ENCODE results near the gene YY1.
"Not testable (repeated sequence)": the region's sequence is repeated elsewhere in the genome, so short reads cannot be mapped to it uniquely, and the experiment has no call there.

The YY1 gene

DNA sequence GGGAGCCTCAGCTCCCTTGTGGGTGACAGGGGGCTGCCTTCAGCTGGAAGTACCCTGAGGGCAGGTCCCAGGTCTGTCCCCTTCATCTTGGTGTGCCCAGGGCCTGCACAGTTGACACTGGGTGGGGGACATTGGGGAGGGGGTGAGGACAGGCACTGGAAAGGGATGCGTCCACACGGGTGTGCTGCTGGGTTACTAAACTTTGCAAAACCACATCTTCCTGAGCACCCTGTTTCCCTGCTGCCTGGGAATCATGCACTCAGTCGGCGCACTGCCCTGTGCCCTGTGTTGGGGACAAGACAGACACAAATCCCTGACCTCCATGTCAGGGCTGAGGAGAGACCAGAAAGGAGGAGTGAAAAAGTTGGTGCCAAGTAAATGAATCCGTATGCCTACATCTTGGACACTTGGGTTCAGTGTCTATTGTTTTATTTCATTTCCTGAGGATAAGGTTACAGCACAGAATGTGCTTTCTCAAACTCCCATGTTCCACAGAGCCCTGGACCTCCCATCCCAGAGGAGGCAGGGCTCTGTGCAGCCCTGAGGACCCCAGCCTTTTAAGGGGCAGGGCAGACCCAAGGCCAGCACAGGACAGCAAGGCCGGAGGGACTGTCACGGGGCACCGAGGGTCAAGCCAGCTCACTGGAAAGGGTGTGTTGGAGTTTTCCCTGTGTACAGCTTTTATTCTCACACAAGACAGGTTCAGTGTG lies 70.2 kb downstream of the YY1 start:
- Histone ChIP-seq H3K9ac (ENCODE audit: low read depth, low read length, poor library complexity, severe bottlenecking) (peak overlapping the region; percentile 19), H2AFZ (ENCODE audit: low read length) (no peak overlapping the region), H3K4me3 (ENCODE audit: low read length, poor library complexity, severe bottlenecking) (no peak overlapping the region), H3K4me2 (ENCODE audit: low read depth, low read length, poor library complexity, severe bottlenecking) (no peak overlapping the region), H3F3A (ENCODE audit: low read depth) (no peaks in the 10 kb centered on the region), H3K9me2 (replicated peaks; ENCODE audit: low read depth, low read length) (no peaks in the 10 kb centered on the region), H3K36me3 (ENCODE audit: insufficient read depth, low read length) (no peaks in the 10 kb centered on the region), H3K9me3 (ENCODE audit: insufficient read depth, low read depth, low read length) (no peaks in the 10 kb centered on the region), H3K4me1 (ENCODE audit: insufficient read depth, low read length, poor library complexity, severe bottlenecking) (peaks cover 30% of the 10 kb centered on the region), H3K27me3 (ENCODE audit: insufficient read depth, low read length, poor library complexity, severe bottlenecking) (no peaks in the 10 kb centered on the region), H3K79me2 (ENCODE audit: insufficient read depth, low read length) (peaks cover 37% of the 10 kb centered on the region), H4K20me1 (ENCODE audit: insufficient read depth, low read length, poor library complexity, severe bottlenecking) (peaks cover 12% of the 10 kb centered on the region)
- TF ChIP-seq, protein P1, sequence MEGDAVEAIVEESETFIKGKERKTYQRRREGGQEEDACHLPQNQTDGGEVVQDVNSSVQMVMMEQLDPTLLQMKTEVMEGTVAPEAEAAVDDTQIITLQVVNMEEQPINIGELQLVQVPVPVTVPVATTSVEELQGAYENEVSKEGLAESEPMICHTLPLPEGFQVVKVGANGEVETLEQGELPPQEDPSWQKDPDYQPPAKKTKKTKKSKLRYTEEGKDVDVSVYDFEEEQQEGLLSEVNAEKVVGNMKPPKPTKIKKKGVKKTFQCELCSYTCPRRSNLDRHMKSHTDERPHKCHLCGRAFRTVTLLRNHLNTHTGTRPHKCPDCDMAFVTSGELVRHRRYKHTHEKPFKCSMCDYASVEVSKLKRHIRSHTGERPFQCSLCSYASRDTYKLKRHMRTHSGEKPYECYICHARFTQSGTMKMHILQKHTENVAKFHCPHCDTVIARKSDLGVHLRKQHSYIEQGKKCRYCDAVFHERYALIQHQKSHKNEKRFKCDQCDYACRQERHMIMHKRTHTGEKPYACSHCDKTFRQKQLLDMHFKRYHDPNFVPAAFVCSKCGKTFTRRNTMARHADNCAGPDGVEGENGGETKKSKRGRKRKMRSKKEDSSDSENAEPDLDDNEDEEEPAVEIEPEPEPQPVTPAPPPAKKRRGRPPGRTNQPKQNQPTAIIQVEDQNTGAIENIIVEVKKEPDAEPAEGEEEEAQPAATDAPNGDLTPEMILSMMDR (conservative IDR thresholded peaks at IDR 0.05; ENCODE audit: low read length) = no peak
- no peak for TF ChIP-seq EZH2phosphoT487 (IDR thresholded peaks at IDR 0.05; ENCODE audit: borderline replicate concordance)

DNA sequence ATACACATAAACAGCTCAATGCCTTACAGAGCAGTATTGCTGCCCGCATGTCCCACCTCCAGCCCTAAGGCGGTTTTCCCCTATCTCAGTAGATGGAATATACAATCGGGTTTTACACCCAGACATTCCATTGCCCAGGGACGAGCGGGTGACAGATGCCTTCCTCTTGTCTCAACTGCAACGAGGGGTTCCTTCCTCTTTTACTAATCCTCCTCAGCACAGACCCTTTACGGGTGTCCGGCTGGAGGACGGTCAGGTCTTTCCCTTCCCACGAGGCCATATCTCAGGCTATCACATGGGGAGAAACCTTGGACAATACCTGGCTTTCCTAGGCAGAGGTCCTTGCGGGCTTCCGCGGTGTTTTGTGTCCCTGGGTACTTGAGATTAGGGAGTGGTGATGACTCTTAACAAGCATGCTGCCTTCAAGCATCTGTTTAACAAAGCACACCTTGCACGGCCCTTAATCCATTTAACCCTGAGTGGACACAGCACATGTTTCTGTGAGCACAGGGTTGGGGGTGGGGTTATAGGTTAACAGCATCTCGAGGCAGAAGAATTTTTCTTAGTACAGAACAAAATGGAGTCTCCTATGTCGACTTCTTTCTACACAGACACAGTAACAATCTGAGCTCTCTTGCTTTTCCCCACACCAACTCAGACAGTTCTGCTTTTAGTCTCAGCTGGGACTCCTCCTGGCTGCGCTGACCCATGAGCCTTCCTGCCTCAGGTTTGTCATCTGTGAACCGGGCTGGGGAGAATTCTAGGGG lies 73.3 kb downstream of the YY1 start:
- H3K9me2 ChIP-seq (replicated peaks; ENCODE audit: low read depth, low read length); H3K27me3 ChIP-seq (ENCODE audit: insufficient read depth, low read length, poor library complexity, severe bottlenecking); H2AFZ ChIP-seq (ENCODE audit: low read length); H3K36me3 ChIP-seq (ENCODE audit: insufficient read depth, low read length); H3K9me3 ChIP-seq (ENCODE audit: insufficient read depth, low read depth, low read length); H3K4me3 ChIP-seq (ENCODE audit: low read length, poor library complexity, severe bottlenecking); H3K9ac ChIP-seq (ENCODE audit: low read depth, low read length, poor library complexity, severe bottlenecking); H4K20me1 ChIP-seq (ENCODE audit: insufficient read depth, low read length, poor library complexity, severe bottlenecking); H3K4me2 ChIP-seq (ENCODE audit: low read depth, low read length, poor library complexity, severe bottlenecking); H3F3A ChIP-seq (ENCODE audit: low read depth): not testable (repeated sequence)
- H3K4me1 ChIP-seq (ENCODE audit: insufficient read depth, low read length, poor library complexity, severe bottlenecking) = peaks cover 16% of the 10 kb centered on the region
- peaks cover 10% of the 10 kb centered on the region for H3K79me2 ChIP-seq (ENCODE audit: insufficient read depth, low read length)

- TF ChIP-seq EZH2phosphoT487 (IDR thresholded peaks at IDR 0.05; ENCODE audit: borderline replicate concordance) = no peak
- TF ChIP-seq, protein P1 (conservative IDR thresholded peaks at IDR 0.05; ENCODE audit: low read length) = no peak
- H3K9me3 ChIP-seq (ENCODE audit: insufficient read depth, low read depth, low read length) = no peaks in the 10 kb centered on the region
- H3K4me2 ChIP-seq (ENCODE audit: low read depth, low read length, poor library complexity, severe bottlenecking) = no peak overlapping the region
- no peaks in the 10 kb centered on the region for H4K20me1 ChIP-seq (ENCODE audit: insufficient read depth, low read length, poor library complexity, severe bottlenecking)
- H3K9me2 ChIP-seq (replicated peaks; ENCODE audit: low read depth, low read length) = no peaks in the 10 kb centered on the region
- peaks cover 4% of the 10 kb centered on the region; the same call in 1 of the 2 replicates for H3K79me2 ChIP-seq (ENCODE audit: insufficient read depth, low read length)
- H3F3A ChIP-seq (ENCODE audit: low read depth) = no peaks in the 10 kb centered on the region
- no peak overlapping the region for H3K9ac ChIP-seq (ENCODE audit: low read depth, low read length, poor library complexity, severe bottlenecking)
- H3K36me3 ChIP-seq (ENCODE audit: insufficient read depth, low read length) = no peaks in the 10 kb centered on the region
- peaks cover 10% of the 10 kb centered on the region for H3K4me1 ChIP-seq (ENCODE audit: insufficient read depth, low read length, poor library complexity, severe bottlenecking)
- no peak overlapping the region for H3K4me3 ChIP-seq (ENCODE audit: low read length, poor library complexity, severe bottlenecking)
- H3K27me3 ChIP-seq (ENCODE audit: insufficient read depth, low read length, poor library complexity, severe bottlenecking) = no peaks in the 10 kb centered on the region
- H2AFZ ChIP-seq (ENCODE audit: low read length) = no peak overlapping the region
These were observed 74.0 kb downstream of the YY1 start for GRCh38 chr14:100312877-100313400.

All from Loucy (cell line).